Transverse colon (tissue), 4 donors: ENCODE data around the gene KPRP.

Source experiments
- CTCF ChIP-seq, 5 experiments: fragments of 200-600 bp in 3 of 5; fragments of 450-650 bp in 2 of 5; sonication (generic) in 3 of 5; IDR thresholded peaks; 1 replicate in 2 of 5; 2 replicates in 3 of 5; pipeline ENCODE4 v1.5.1; 2016 to 2017; ENCODE audit warnings: antibody characterized with exemption in 5 of 5, inconsistent platforms in 3 of 5, mild to moderate bottlenecking in 2 of 5, moderate library complexity in 1 of 5
- POLR2A ChIP-seq: fragments of 450-650 bp; IDR thresholded peaks from one replicate; pipeline ENCODE4 v1.6.1; 2016; ENCODE audit warnings: antibody characterized with exemption, mild to moderate bottlenecking, moderate library complexity
- POLR2AphosphoS5 ChIP-seq, 3 donors: sonication (generic); formaldehyde crosslinking; IDR thresholded peaks; one replicate each; pipeline ENCODE4 v1.6.1; 2016; ENCODE audit warnings: antibody characterized with exemption in 3 of 3

DNA sequence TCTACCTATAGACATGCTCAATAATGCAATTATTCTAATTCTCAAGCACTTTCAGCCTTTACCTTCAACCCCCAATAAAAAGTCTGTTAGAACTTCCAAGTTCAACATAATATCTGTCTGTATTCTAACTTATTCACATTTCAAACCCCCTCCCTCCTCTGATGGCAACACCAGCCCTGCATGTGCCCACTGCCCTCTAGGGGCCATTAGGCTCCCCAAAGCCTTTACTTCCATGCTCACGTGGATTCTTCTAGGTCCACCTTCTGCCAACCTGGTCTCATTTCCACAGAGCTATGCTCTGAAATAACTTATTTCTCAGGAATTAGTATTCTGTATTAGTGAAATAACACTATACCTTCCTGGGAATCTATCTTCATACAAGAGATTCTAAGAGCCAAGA lies 22.2 kb upstream of the KPRP start:
- TF ChIP-seq POLR2A (no peak), CTCF (IDR thresholded peaks at IDR 0.05) (no peak), POLR2AphosphoS5 (IDR thresholded peaks at IDR 0.05) (no peak)
